ENCODE data around the gene AZGP1.
"Not testable (repeated sequence)": the region's sequence is repeated elsewhere in the genome, so short reads cannot be mapped to it uniquely, and the experiment has no call there.

The AZGP1 gene

GRCh38 chr7:99949645-99950228 is 26.1 kb downstream of the AZGP1 start:
- peaks cover under 1% of the 10 kb centered on the region for H3K4me1 Mint-ChIP-seq (ENCODE audit: low read depth)
- no peaks in the 10 kb centered on the region for H3K9me3 Mint-ChIP-seq (ENCODE audit: low read depth)
- no peaks in the 10 kb centered on the region for H3K36me3 Mint-ChIP-seq
- H3K27ac Mint-ChIP-seq, result no peak overlapping the region
- H3K27me3 Mint-ChIP-seq, result peaks cover 4% of the 10 kb centered on the region
- H3K4me3 Mint-ChIP-seq, result no peak overlapping the region

DNA sequence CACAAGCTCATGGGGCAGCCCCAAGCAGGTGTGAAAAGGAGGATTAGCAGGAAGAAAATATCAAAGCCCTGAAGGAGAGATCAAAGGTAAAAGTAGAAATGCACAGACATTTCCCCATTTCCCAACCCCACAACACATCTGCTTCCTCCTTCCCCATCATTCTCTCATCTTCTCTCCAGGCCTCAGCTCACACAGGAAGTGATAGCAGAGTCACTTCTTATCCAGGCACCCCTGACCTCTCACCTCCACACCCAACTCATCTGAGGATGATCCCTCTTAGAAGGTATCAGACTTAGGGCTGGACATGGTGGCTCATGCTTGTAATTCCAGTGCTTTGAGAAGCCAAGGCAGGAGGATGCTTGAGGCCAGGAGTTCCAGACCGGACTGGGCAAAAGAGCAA is 28.2 kb downstream of the AZGP1 start:
- peaks cover 4% of the 10 kb centered on the region for H3K27me3 Mint-ChIP-seq
- no peak overlapping the region for H3K4me3 Mint-ChIP-seq
- H3K4me1 Mint-ChIP-seq (ENCODE audit: low read depth), result peaks cover 14% of the 10 kb centered on the region
- H3K9me3 Mint-ChIP-seq (ENCODE audit: low read depth), result no peaks in the 10 kb centered on the region
- no peak overlapping the region for H3K27ac Mint-ChIP-seq
- no peaks in the 10 kb centered on the region for H3K36me3 Mint-ChIP-seq

DNA sequence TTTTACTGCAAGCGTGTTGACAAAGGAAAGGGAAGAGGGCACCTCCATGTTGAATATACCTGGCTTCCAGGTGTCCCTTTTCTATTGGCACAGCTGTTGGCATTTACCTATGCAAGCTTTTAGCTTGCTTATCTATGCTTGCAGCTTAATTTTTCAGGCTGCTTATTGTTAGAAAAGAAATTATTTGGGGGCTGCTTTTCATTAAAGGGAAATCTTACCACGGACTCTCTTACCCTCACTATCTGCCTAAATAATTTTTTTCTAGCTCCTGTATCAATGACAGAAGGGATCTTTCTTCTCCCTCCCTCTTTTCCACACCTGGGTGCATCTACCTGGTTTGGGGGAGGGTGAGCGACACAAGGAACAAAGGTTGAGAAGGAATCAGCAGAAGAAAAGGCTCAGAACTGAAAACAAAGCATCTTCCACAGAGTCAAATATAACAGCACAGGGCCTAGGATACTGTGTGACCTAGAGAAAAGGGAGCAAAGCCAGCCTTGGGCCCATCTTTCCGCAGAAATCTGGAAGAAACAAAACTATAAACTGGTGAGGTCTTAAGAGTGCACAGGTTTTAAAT is 31.2 kb downstream of the AZGP1 start:
- Mint-ChIP-seq H3K27me3 (peaks cover 11% of the 10 kb centered on the region), H3K9me3 (ENCODE audit: low read depth) (no peaks in the 10 kb centered on the region), H3K36me3 (no peaks in the 10 kb centered on the region), H3K27ac (no peak overlapping the region), H3K4me3 (peak overlapping the region; percentile 77), H3K4me1 (ENCODE audit: low read depth) (peaks cover 14% of the 10 kb centered on the region)

- peak overlapping the region; percentile 77 for H3K4me3 Mint-ChIP-seq
- peaks cover 5% of the 10 kb centered on the region for H3K9me3 Mint-ChIP-seq (ENCODE audit: low read depth)
- H3K36me3 Mint-ChIP-seq, result peaks cover 2% of the 10 kb centered on the region
- peaks cover 14% of the 10 kb centered on the region for H3K27me3 Mint-ChIP-seq
- H3K27ac Mint-ChIP-seq, result peak overlapping the region; percentile 43
- H3K4me1 Mint-ChIP-seq (ENCODE audit: low read depth), result peaks cover 14% of the 10 kb centered on the region
These were observed 32.0 kb downstream of the AZGP1 start for GRCh38 chr7:99943641-99944496.

GRCh38 chr7:99938296-99938695 is 37.5 kb downstream of the AZGP1 start:
- H3K4me3 Mint-ChIP-seq, result no peak overlapping the region
- peaks cover 5% of the 10 kb centered on the region for H3K36me3 Mint-ChIP-seq
- peaks cover 13% of the 10 kb centered on the region for H3K27me3 Mint-ChIP-seq
- H3K4me1 Mint-ChIP-seq (ENCODE audit: low read depth), result peaks cover 14% of the 10 kb centered on the region
- H3K9me3 Mint-ChIP-seq (ENCODE audit: low read depth), result peaks cover 7% of the 10 kb centered on the region
- H3K27ac Mint-ChIP-seq, result no peak overlapping the region

DNA sequence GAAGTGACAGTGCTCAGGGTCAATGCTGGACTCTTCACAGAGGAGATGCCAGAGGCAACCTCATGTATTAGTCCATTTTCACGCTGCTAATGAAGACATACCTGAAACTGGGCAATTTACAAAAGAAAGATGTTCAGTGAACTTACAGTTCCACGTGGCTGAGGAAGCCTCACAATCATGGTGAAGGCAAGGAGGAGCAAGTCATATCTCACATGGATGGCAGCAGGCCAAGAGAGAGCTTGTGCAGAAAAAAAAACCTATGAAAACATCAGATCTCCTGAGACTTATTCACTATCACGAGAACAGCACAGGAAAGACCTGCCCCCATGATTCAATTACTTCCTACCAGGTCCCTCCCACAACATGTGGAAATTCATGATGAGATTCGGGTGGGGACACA is 40.8 kb downstream of the AZGP1 start:
- not testable (repeated sequence) for H3K27me3 Mint-ChIP-seq; H3K4me3 Mint-ChIP-seq; H3K27ac Mint-ChIP-seq; H3K36me3 Mint-ChIP-seq; H3K9me3 Mint-ChIP-seq (ENCODE audit: low read depth)
- peaks cover 20% of the 10 kb centered on the region for H3K4me1 Mint-ChIP-seq (ENCODE audit: low read depth)

DNA sequence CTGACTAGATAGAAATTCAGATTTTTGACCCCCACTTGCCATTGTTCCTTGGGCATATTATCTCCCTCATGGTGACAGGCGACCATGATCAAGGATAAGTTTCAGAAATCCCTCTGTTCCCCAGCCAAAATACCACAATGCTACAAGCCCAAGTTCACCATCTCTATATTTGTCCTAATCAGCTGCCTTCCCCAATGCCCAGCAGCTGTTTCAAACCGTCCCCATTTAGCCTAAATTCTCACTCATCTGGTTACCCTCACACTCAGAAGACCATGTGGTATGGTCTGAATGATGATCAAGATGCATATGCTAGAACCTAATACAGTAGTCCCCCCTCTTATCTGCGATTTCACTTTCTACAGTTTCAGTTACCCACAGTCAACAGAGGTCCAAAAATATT is 45.5 kb downstream of the AZGP1 start:
- Mint-ChIP-seq H3K27ac (peak overlapping the region; percentile 29), H3K36me3 (no peaks in the 10 kb centered on the region), H3K4me1 (ENCODE audit: low read depth) (peaks cover 41% of the 10 kb centered on the region), H3K9me3 (ENCODE audit: low read depth) (no peaks in the 10 kb centered on the region), H3K4me3 (peak overlapping the region; percentile 21), H3K27me3 (peaks cover 8% of the 10 kb centered on the region)

- Mint-ChIP-seq H3K27ac (peak overlapping the region; percentile 46), H3K36me3 (no peaks in the 10 kb centered on the region), H3K27me3 (peaks cover 8% of the 10 kb centered on the region), H3K9me3 (ENCODE audit: low read depth) (no peaks in the 10 kb centered on the region), H3K4me3 (peak overlapping the region; percentile 77), H3K4me1 (ENCODE audit: low read depth) (peaks cover 34% of the 10 kb centered on the region)
These were observed 46.1 kb downstream of the AZGP1 start for GRCh38 chr7:99929730-99930053.

- Mint-ChIP-seq H3K4me3 (peak within 1 kb of the TSS; percentile 77), H3K36me3 (no peaks in the 10 kb centered on the region), H3K27ac (peak within 1 kb of the TSS; percentile 59), H3K4me1 (ENCODE audit: low read depth) (peaks cover 32% of the 10 kb centered on the region), H3K27me3 (peaks cover 8% of the 10 kb centered on the region), H3K9me3 (ENCODE audit: low read depth) (no peaks in the 10 kb centered on the region)
These were observed 46.7 kb downstream of the AZGP1 start, which contains the start of gene GJC3 for GRCh38 chr7:99928994-99929729. GJC3 (minus strand) TSS chr7:99929620; CDS start chr7:99929620, 0 bp downstream.

DNA sequence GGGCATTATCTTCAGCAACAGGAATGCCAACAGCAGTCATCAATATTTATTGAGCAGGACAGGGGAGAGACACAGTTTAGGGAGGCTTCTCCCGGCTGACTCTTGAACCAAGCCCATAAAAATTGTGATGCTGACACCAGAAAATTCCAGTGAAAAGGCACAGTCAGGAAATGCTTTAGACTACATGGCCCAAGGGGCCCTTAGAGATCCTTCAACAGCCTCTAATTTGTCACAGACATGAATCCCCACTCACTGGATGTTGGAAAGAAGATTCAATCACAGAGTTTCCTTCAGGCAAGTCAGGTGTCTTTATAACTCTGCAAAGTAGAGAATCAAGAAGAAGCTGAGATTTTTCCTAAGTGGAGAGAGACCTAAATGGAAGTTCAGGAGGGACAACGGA is 47.6 kb downstream of the AZGP1 start:
- Mint-ChIP-seq H3K4me1 (ENCODE audit: low read depth) (peaks cover 32% of the 10 kb centered on the region), H3K4me3 (peak overlapping the region; percentile 77), H3K27ac (peak overlapping the region; percentile 59), H3K9me3 (ENCODE audit: low read depth) (no peaks in the 10 kb centered on the region), H3K27me3 (peaks cover 8% of the 10 kb centered on the region), H3K36me3 (no peaks in the 10 kb centered on the region)

GRCh38 chr7:99927536-99927935 is 48.3 kb downstream of the AZGP1 start:
- Mint-ChIP-seq H3K4me1 (ENCODE audit: low read depth) (peaks cover 32% of the 10 kb centered on the region), H3K27ac (no peak overlapping the region), H3K9me3 (ENCODE audit: low read depth) (no peaks in the 10 kb centered on the region), H3K4me3 (no peak overlapping the region), H3K27me3 (peaks cover 8% of the 10 kb centered on the region), H3K36me3 (no peaks in the 10 kb centered on the region)

GRCh38 chr7:99926321-99926720 is 49.5 kb downstream of the AZGP1 start:
- no peaks in the 10 kb centered on the region for H3K9me3 Mint-ChIP-seq (ENCODE audit: low read depth)
- H3K4me1 Mint-ChIP-seq (ENCODE audit: low read depth), result peaks cover 35% of the 10 kb centered on the region
- no peak overlapping the region for H3K27ac Mint-ChIP-seq
- peaks cover 4% of the 10 kb centered on the region for H3K36me3 Mint-ChIP-seq
- H3K4me3 Mint-ChIP-seq, result no peak overlapping the region
- peaks cover 8% of the 10 kb centered on the region for H3K27me3 Mint-ChIP-seq

DNA sequence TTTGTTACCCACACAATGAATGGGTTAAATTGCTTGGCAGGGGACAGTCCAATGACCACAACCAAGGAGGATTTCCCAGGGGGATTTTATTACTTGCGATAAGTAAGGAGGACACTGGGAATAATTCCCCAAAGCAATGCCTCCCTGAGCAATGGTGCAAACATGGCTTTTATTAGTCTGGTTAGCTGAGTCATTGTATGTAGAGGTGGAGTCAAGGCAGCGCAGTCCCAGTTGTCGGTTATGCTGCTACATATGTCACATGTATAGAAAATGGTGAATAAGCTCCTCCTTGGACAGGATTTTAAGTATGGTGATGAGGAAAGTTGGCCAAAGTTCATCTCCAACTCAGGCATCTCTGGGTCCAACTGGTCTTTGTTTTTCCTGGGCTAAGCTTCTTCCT is 52.6 kb downstream of the AZGP1 start:
- Mint-ChIP-seq H3K9me3 (ENCODE audit: low read depth) (no peaks in the 10 kb centered on the region), H3K4me3 (no peak overlapping the region), H3K27ac (no peak overlapping the region), H3K27me3 (peaks cover 8% of the 10 kb centered on the region), H3K36me3 (peaks cover 9% of the 10 kb centered on the region), H3K4me1 (ENCODE audit: low read depth) (peaks cover 24% of the 10 kb centered on the region)

- Mint-ChIP-seq H3K27me3 (no peaks in the 10 kb centered on the region), H3K9me3 (ENCODE audit: low read depth) (no peaks in the 10 kb centered on the region), H3K4me1 (ENCODE audit: low read depth) (peaks cover 44% of the 10 kb centered on the region), H3K36me3 (peaks cover 13% of the 10 kb centered on the region), H3K27ac (peak overlapping the region; percentile 99), H3K4me3 (peak overlapping the region; percentile 99)
These were observed 55.7 kb downstream of the AZGP1 start for GRCh38 chr7:99920149-99920548.

GRCh38 chr7:99919814-99920112 is 56.1 kb downstream of the AZGP1 start:
- peaks cover 47% of the 10 kb centered on the region for H3K4me1 Mint-ChIP-seq (ENCODE audit: low read depth)
- H3K27me3 Mint-ChIP-seq, result no peaks in the 10 kb centered on the region
- H3K27ac Mint-ChIP-seq, result peak overlapping the region; percentile 99
- peaks cover 13% of the 10 kb centered on the region for H3K36me3 Mint-ChIP-seq
- H3K9me3 Mint-ChIP-seq (ENCODE audit: low read depth), result no peaks in the 10 kb centered on the region
- H3K4me3 Mint-ChIP-seq, result peak overlapping the region; percentile 99

Data from activated naive CD8-positive, alpha-beta T cell (primary cell).